ENCODE data around the gene MYCN.
"Not testable (repeated sequence)": the region's sequence is repeated elsewhere in the genome, so short reads cannot be mapped to it uniquely, and the experiment has no call there.

MYCN gene

GRCh38 chr2:15949126-15949525 is 8.8 kb downstream of the MYCN start:
- Histone ChIP-seq H2BK12ac (ENCODE audit: low read length in 2 of 2) (no peak overlapping the region), H3K18ac (ENCODE audit: low read depth in 1 of 2, low read length in 2 of 2) (no peak overlapping the region), H3K9ac (ENCODE audit: low read length) (no peak overlapping the region), H2BK15ac (ENCODE audit: low read depth, poor library complexity, severe bottlenecking) (no peak overlapping the region), H3K4me2 (ENCODE audit: low read length, poor library complexity, severe bottlenecking) (no peak overlapping the region), H2BK5ac (ENCODE audit: low read depth, low read length, poor library complexity, severe bottlenecking) (no peak overlapping the region), H4K91ac (ENCODE audit: low read length) (no peak overlapping the region), H3K36me3 (ENCODE audit: control insufficient read depth in 1 of 2, insufficient read depth in 2 of 2, low read depth in 1 of 2, low read length in 2 of 2) (peaks cover 0 to 10% of the 10 kb centered on the region in 2 experiments), H2BK120ac (ENCODE audit: low read depth, low read length) (no peak overlapping the region), H2AFZ (ENCODE audit: low read depth, low read length) (no peak overlapping the region), H3K27ac (ENCODE audit: low read length, poor library complexity, severe bottlenecking) (no peak overlapping the region), H3K4me3 (ENCODE audit: insufficient read depth in 1 of 2, low read depth in 1 of 2, low read length in 2 of 2) (no peak overlapping the region), H2AK5ac (ENCODE audit: low read length, severe bottlenecking) (no peak overlapping the region), H3K79me1 (replicated peaks; ENCODE audit: low read length, poor library complexity, severe bottlenecking) (no peaks in the 10 kb centered on the region), H3K4me1 (ENCODE audit: control insufficient read depth, insufficient read depth, low read depth, low read length) (no peaks in the 10 kb centered on the region), H3K14ac (ENCODE audit: low read length in 2 of 2) (no peak overlapping the region), H3K27me3 (ENCODE audit: control insufficient read depth in 1 of 2, insufficient read depth in 1 of 2, low read length in 2 of 2) (peaks cover 9 to 30% of the 10 kb centered on the region in 2 experiments), H3K9me3 (ENCODE audit: control insufficient read depth, low read length) (no peaks in the 10 kb centered on the region), H3K4ac (ENCODE audit: low read depth in 1 of 2, low read length in 2 of 2) (no peak overlapping the region), H3K23ac (ENCODE audit: low read length in 2 of 2) (no peak overlapping the region), H4K8ac (ENCODE audit: low read length) (no peak overlapping the region)
- DNase-seq, result no peak
- 90% methylated on average over 6 of the region's 6 CpGs for WGBS

GRCh38 chr2:15949551-15949950 is 9.2 kb downstream of the MYCN start:
- Histone ChIP-seq H2BK15ac (ENCODE audit: low read depth, poor library complexity, severe bottlenecking) (no peak overlapping the region), H2BK120ac (ENCODE audit: low read depth, low read length) (no peak overlapping the region), H2BK5ac (ENCODE audit: low read depth, low read length, poor library complexity, severe bottlenecking) (no peak overlapping the region), H3K4me2 (ENCODE audit: low read length, poor library complexity, severe bottlenecking) (no peak overlapping the region), H3K18ac (ENCODE audit: low read depth in 1 of 2, low read length in 2 of 2) (no peak overlapping the region), H2BK12ac (ENCODE audit: low read length in 2 of 2) (no peak overlapping the region), H3K9me3 (ENCODE audit: control insufficient read depth, low read length) (no peaks in the 10 kb centered on the region), H3K9ac (ENCODE audit: low read length) (no peak overlapping the region), H3K23ac (ENCODE audit: low read length in 2 of 2) (no peak overlapping the region), H2AK5ac (ENCODE audit: low read length, severe bottlenecking) (no peak overlapping the region), H3K4me3 (ENCODE audit: insufficient read depth in 1 of 2, low read depth in 1 of 2, low read length in 2 of 2) (no peak overlapping the region), H3K79me1 (replicated peaks; ENCODE audit: low read length, poor library complexity, severe bottlenecking) (no peaks in the 10 kb centered on the region), H4K91ac (ENCODE audit: low read length) (no peak overlapping the region), H3K27me3 (ENCODE audit: control insufficient read depth in 1 of 2, insufficient read depth in 1 of 2, low read length in 2 of 2) (peaks cover 5 to 27% of the 10 kb centered on the region in 2 experiments), H3K4ac (ENCODE audit: low read depth in 1 of 2, low read length in 2 of 2) (no peak overlapping the region), H3K36me3 (ENCODE audit: control insufficient read depth in 1 of 2, insufficient read depth in 2 of 2, low read depth in 1 of 2, low read length in 2 of 2) (peaks cover 0 to 10% of the 10 kb centered on the region in 2 experiments), H3K27ac (ENCODE audit: low read length, poor library complexity, severe bottlenecking) (no peak overlapping the region), H3K4me1 (ENCODE audit: control insufficient read depth, insufficient read depth, low read depth, low read length) (no peaks in the 10 kb centered on the region), H4K8ac (ENCODE audit: low read length) (no peak overlapping the region), H2AFZ (ENCODE audit: low read depth, low read length) (no peak overlapping the region), H3K14ac (ENCODE audit: low read length in 2 of 2) (no peak overlapping the region)
- DNase-seq, result no peak
- 90% methylated on average over 4 of the region's 5 CpGs for WGBS

DNA sequence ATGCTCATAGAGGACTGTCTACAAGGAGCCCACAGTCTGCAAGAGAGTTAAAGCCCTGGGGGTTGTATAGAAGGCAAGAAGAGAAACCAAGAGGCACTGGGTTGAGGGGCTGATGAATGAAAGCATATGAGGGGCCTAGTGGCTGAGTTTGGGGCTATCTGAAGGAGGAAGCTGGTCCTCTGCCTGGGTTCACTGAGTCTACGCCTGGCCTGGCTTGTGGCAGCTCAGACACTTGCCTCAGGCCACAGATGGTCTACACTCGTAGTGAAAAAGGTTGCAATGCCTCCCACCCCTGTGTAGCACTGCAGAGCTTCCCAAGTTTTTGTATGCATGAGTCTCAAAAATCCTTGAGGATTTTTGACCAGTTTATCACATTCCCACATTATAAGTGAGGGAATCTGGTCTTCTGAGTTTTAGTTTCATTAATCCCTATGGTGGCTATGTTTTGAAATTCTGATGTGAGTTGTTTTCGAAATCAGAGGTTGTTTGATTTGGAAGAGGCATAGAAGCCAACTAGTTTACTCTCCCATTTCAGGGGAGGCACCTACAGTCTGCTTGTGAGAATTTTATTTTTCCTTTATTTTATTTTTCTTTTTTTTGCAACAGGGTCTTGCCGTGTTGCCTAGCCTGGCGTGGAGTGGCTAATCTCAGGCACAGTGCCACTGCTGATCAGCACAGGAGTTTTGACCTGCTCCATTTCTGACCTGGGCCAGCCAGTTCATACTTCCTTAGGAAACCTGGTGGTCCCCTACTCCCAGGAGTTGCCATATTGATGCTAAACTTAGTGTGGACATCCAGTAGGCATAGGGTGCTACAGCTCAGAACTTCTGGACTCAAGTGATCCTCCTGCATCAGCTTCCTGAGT is 10.0 kb downstream of the MYCN start:
- Histone ChIP-seq H3K18ac (ENCODE audit: low read depth in 1 of 2, low read length in 2 of 2) (no peak overlapping the region), H3K4me2 (ENCODE audit: low read length, poor library complexity, severe bottlenecking) (no peak overlapping the region), H3K4ac (ENCODE audit: low read depth in 1 of 2, low read length in 2 of 2) (no peak overlapping the region), H4K91ac (ENCODE audit: low read length) (no peak overlapping the region), H2BK15ac (ENCODE audit: low read depth, poor library complexity, severe bottlenecking) (no peak overlapping the region), H3K4me3 (ENCODE audit: insufficient read depth in 1 of 2, low read depth in 1 of 2, low read length in 2 of 2) (no peak overlapping the region), H2BK5ac (ENCODE audit: low read depth, low read length, poor library complexity, severe bottlenecking) (no peak overlapping the region), H2BK12ac (ENCODE audit: low read length in 2 of 2) (no peak overlapping the region), H3K9me3 (ENCODE audit: control insufficient read depth, low read length) (no peaks in the 10 kb centered on the region), H3K36me3 (ENCODE audit: control insufficient read depth in 1 of 2, insufficient read depth in 2 of 2, low read depth in 1 of 2, low read length in 2 of 2) (peaks cover 0 to 9% of the 10 kb centered on the region in 2 experiments), H3K14ac (ENCODE audit: low read length in 2 of 2) (no peak overlapping the region), H2AK5ac (ENCODE audit: low read length, severe bottlenecking) (no peak overlapping the region), H3K79me1 (replicated peaks; ENCODE audit: low read length, poor library complexity, severe bottlenecking) (no peaks in the 10 kb centered on the region), H3K23ac (ENCODE audit: low read length in 2 of 2) (no peak overlapping the region), H4K8ac (ENCODE audit: low read length) (no peak overlapping the region), H3K27me3 (ENCODE audit: control insufficient read depth in 1 of 2, insufficient read depth in 1 of 2, low read length in 2 of 2) (peaks cover 3 to 20% of the 10 kb centered on the region in 2 experiments), H3K27ac (ENCODE audit: low read length, poor library complexity, severe bottlenecking) (no peak overlapping the region), H3K9ac (ENCODE audit: low read length) (no peak overlapping the region), H2AFZ (ENCODE audit: low read depth, low read length) (no peak overlapping the region), H3K4me1 (ENCODE audit: control insufficient read depth, insufficient read depth, low read depth, low read length) (no peaks in the 10 kb centered on the region), H2BK120ac (ENCODE audit: low read depth, low read length) (no peak overlapping the region)
- WGBS, result 74% methylated on average over 5 of the region's 5 CpGs
- DNase-seq, result no peak

DNA sequence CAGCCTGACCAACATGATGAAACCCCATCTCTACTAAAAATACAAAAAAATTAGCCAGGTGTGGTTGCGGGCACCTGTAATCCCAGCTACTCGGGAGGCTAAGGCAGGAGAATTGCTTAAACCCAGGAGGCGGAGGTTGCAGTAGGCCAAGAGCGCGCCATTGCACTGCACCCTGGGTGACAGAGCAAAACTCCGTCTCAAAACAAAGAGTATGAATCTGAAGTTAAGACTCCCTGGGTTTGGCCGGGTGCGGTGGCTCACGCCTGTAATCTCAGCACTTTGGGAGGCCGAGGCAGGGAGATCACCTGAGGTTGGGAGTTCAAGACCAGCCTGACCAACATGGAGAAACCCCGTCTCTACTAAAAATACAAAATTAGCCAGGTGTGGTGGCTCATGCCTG is 11.6 kb downstream of the MYCN start:
- not testable (repeated sequence) for H3K4me1 ChIP-seq (ENCODE audit: control insufficient read depth, insufficient read depth, low read depth, low read length); H2BK15ac ChIP-seq (ENCODE audit: low read depth, poor library complexity, severe bottlenecking); H2AFZ ChIP-seq (ENCODE audit: low read depth, low read length); H4K91ac ChIP-seq (ENCODE audit: low read length); H3K14ac ChIP-seq (ENCODE audit: low read length in 2 of 2); H3K9me3 ChIP-seq (ENCODE audit: control insufficient read depth, low read length); H3K18ac ChIP-seq (ENCODE audit: low read depth in 1 of 2, low read length in 2 of 2); H3K4me3 ChIP-seq (ENCODE audit: insufficient read depth in 1 of 2, low read depth in 1 of 2, low read length in 2 of 2); H4K8ac ChIP-seq (ENCODE audit: low read length); H3K27me3 ChIP-seq (ENCODE audit: control insufficient read depth in 1 of 2, insufficient read depth in 1 of 2, low read length in 2 of 2); H3K4me2 ChIP-seq (ENCODE audit: low read length, poor library complexity, severe bottlenecking); H2BK12ac ChIP-seq (ENCODE audit: low read length in 2 of 2); DNase-seq; H3K79me1 ChIP-seq (replicated peaks; ENCODE audit: low read length, poor library complexity, severe bottlenecking); H2BK5ac ChIP-seq (ENCODE audit: low read depth, low read length, poor library complexity, severe bottlenecking); H3K36me3 ChIP-seq (ENCODE audit: control insufficient read depth in 1 of 2, insufficient read depth in 2 of 2, low read depth in 1 of 2, low read length in 2 of 2); H2BK120ac ChIP-seq (ENCODE audit: low read depth, low read length); H3K23ac ChIP-seq (ENCODE audit: low read length in 2 of 2); H3K9ac ChIP-seq (ENCODE audit: low read length); H3K27ac ChIP-seq (ENCODE audit: low read length, poor library complexity, severe bottlenecking); H3K4ac ChIP-seq (ENCODE audit: low read depth in 1 of 2, low read length in 2 of 2); H2AK5ac ChIP-seq (ENCODE audit: low read length, severe bottlenecking)
- WGBS, result 94% methylated on average over 10 of the region's 11 CpGs

All from mesenchymal stem cell (in vitro differentiated cells and primary cell).